HG02840 (cell line): ENCODE results near the gene GPD1L.
A peak's percentile ranks its signal among the peaks of the same experiment; 100 is the strongest.

Source experiments
- ATAC-seq: cut with Tn5 transposase; IDR thresholded peaks from one replicate; pipeline ENCODE4 v1.9.1; 2021; ENCODE audit warnings: mild to moderate bottlenecking, moderate library complexity, moderate number of reproducible peaks; ENCODE audit not compliant: unreplicated experiment, low FRiP score

Gene GPD1L

DNA sequence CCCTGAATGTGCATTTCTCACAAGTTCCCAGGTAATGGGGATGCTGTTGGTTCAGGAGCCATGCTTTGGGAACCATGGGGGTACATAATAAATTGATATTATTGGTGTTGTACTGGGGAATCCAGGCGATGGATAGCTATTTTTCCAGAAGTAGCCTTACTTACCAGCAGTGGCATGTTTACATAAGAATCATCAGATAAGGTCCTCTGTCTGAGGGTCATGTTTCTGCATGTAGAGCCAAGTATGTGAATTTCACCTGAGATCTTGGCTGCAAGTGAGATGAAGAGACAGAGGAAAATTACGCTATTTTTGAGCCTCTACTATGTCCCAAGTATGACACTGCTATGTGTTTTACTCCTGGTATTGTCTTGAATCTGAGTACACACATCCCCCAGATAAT is 26.3 kb downstream of the GPD1L start:
- ATAC-seq = no peak

DNA sequence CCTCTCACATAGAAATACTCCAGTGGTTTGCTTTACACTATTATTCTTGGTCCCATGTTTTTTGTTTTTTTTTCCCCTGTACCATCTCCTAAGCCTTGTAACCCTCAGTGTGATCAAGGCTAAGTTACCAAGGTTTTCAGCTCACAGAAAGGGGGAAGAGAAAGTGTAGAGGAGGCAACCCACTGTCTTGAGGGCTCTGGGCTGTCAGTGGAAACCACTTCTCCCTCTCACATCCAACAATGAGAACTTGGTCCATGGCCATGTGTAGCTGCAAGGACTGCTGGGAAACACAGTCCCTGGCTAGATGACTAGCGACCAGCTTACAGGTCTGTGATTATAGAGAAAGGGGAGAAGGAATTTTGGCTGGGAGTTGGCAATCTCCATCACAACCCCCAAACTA is 30.3 kb downstream of the GPD1L start:
- ATAC-seq = no peak

DNA sequence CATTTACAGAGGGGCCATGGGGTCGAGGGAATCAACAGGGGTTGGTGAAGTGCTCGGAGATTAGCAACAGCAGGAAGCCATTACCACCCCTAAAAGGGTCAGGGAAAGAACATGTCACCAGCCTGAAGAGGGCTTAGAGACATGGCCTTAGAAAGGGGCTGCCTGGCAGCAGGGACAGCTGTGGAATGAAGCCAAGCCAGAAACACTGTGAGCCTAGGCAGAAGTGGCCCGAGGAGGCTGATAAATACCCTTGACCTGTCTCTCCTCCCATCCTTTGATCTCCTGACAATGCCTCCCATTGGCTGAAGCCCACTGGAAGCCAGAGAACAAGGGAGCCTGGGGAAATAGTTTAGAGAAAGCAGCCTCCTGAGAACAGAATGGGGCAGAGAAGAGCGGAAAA is 31.4 kb downstream of the GPD1L start:
- no peak for ATAC-seq

DNA sequence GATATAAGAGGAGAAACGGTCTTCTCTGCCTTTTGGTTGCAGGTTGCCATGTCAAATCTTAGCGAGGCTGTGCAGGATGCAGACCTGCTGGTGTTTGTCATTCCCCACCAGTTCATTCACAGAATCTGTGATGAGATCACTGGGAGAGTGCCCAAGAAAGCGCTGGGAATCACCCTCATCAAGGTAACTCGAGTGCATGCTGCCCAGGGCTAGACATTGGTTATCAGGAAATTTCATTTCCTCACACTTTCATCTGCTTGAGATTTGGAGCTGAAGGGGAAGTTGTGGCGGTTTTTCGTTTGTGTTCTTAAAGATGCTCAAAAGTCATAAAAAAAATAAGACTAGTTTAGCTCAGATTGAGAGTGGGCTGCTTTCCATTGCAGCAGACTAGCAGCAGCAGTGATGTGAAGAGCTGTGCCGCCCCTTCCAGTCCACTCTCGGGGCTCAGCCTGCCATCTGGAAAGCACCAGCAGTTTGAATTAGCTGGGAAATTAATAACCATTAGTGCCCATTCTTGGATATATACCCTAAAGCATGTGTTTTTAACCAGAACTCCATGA is 32.2 kb downstream of the GPD1L start:
- no peak for ATAC-seq

DNA sequence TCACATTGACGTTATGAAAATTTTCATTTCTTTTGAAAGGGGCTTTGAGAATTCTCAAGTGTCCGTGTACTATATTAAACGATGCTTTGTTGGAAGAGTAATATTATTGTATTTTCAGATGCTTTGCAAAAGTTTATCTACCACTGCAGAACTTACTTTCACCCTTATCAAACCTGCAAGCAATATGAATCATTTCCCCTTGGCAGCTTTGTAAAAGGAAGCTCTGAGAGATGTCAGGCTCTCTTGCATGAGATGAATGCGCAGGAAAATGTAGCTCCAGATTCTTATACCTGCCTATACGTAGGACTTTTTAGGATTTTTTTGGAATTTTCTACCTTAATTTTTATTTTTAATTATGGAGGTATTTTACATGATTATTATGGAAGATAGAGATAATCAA is 34.5 kb downstream of the GPD1L start:
- no peak for ATAC-seq

DNA sequence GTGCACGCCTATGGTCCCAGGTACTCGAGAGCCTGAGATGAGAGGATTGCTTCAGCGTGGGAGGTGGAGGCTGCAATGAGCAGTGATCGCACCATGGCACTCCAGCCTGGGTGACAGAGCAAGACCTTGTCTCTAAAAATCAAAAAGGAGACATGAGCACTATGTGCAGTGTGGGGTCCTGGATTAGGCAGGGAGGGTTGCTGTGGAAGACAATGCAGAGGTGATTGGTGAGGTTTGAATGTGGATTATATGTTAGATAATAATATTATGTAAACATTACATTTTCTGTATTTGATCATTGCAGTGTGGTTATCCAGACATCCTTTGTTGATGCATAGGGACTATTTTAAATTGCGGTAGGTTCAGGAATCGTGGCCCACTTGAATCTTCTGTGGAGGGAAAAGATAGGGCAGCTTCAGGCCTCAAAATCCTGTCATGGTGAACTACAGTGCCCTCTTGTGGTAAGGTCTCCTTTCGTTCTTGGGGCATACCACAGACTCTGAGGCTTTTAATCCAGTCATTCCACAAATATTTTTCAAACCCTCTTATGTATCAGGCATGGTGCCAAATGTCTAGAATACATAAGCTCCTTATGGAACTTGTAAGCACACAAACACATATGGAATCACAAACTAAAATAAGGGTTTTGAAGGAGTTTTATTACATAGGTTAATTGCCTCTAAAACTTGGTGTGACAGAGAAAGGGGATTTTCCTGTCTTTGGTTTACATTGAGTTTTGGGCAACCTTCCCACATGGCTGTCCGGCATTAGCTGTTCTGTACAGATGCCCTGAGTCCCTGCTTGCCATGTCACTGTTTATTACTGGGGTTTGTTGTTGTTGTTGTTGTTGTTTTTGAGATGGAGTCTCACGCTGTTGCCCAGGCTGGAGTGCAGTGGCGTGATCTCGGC is 37.7 kb downstream of the GPD1L start:
- peak; percentile 64 for ATAC-seq

DNA sequence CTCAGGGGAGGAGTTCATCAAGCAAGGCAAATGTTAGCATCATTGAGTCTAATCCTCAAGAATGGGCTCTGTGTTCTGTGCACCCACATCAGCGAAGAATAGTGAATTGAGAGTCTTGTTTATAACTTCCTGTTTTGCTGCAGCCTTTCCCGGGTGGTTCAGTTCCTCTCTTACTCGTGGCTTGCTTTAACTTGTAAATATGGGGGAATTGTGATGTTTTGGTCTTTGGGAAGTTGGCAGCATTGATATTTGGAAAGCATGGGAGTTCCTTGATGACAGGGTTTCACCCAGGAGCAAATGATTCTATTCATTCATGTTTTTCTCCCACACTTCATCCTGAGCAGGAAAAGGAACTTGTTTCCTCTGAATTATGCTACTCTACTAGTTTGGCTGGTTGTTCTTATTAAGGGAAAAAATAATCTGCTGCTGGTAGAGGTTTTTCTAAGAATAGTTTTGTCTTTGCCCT is 40.4 kb downstream of the GPD1L start:
- ATAC-seq = no peak

DNA sequence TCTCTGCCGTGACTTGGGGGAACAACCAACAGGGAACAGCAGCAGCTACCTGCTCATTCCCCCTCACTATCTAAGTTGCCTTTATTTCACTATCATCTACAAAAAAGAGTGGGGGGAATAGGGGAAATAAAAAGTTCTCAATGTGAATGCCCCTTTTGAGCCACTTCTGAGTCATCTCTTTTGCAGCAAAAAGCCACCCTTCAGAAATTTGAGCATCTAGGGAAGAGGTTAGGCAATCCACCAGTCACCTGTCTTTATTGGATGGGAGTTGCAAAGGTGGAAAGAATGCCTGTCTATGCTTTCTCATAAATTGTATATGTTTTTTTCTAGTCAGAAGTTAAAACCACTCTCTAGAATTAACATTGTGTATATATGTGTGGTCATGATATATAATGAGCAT is 41.1 kb downstream of the GPD1L start:
- no peak for ATAC-seq

DNA sequence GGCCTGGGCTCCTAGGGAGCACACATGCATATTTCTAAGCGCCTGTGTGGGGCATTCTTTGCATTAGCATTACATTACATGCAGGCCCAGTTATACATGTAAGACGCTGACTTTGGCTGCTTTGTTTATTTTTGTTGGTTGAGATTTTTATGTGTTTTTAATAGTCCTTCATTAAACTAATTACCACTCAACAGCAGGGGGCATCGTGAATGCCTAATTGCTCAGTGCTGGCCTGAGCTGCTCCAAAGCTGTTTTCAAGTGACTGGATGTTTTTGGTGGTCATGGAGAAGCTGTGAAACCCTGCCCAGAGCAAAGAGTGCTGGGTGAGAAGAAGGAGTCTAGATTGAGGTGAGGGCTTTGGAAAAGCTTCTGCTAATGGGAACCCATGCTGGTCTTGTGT is 41.5 kb downstream of the GPD1L start:
- ATAC-seq = no peak

DNA sequence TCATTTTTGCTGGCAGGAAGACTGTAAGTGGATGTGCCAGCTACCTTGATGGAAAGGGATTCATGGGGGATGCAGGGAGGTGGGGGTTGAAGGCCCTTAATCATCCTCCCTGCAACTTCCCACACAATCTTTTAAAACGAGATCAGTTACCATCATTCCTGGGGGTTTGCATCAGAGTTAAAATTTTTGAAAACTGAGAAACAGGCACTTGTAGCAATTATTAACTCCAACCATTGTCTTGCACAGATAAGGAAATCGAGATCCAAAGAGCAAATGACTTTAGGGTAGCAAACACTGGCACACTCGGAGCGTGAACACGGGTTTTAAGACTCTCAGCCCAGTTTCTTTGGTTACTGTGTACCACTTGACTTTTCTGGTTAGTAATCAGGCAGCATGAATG is 41.9 kb downstream of the GPD1L start:
- no peak for ATAC-seq

DNA sequence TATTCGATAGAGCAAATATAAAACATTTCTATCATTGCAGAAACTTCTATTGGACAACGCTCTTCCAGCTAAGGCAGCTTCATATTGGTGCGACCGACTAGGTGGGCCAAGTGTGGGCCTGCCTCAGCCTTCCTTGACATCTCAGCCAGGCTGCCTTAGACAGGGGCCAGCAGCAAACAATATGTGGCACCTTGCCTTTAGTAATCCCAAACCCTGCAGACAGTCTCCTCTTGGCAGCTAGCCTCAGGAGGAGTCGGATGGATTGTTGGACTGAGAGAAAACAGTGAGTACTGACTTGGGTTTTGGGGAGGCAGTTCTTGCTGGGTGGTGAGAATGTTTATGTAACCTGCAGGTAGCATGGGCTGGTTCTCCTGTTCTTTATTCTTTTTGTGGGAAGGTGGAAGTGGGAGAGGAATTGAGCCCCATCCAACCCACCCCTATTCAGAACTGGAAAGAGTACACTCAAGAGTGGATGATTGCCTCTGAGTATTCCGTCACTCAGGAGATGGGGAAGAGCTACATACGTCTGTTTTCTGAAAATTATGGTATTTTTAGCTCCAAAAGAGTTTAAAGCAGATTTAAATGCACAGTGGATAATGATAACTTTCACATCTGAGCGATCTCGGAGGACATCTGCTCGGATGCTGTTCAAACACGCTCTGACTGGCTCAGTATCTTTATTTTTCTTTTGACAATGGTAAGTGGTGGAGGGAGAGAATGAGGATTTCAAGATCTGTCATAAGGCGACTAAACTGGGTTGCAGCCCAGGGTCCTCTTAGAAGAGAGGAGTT is 47.2 kb downstream of the GPD1L start:
- ATAC-seq = no peak

DNA sequence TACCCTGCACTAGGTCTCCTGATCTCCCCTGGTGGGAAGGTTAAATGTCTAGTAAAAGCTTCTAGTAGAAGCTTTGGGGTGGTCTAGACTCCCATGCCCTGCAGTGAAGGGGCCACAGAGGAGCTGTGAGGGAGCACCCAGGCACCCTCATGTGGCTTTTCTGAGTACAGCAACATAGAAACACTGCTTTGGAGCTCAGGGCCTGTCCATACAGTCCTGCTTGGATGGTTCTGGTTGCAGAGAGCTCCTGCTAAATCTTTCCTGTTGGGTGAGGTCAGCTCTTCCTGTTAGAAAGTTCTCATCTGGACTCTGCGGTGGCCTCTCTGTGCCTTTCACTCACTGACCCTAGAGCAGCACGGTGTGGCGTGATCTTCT is 47.8 kb downstream of the GPD1L start:
- ATAC-seq = no peak

DNA sequence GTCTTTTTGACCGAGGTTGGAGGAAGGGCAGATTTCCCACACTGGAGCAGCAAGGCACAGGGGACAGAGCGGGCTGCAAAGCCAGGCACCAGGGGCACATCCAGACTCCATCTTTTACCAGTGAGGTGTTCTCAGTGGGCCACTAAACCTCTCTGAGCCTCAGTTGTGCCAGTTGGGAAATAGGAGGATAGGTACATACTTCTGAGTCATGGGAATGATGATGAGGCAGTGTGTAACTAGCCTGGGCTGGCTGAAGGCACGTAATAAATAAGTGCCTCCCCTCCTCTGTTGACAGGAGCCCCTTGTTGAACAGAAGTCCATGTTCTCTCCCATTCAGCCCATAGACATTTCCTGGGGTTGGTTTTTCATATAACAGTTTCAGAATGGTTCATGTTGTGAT is 48.7 kb downstream of the GPD1L start:
- ATAC-seq = no peak

DNA sequence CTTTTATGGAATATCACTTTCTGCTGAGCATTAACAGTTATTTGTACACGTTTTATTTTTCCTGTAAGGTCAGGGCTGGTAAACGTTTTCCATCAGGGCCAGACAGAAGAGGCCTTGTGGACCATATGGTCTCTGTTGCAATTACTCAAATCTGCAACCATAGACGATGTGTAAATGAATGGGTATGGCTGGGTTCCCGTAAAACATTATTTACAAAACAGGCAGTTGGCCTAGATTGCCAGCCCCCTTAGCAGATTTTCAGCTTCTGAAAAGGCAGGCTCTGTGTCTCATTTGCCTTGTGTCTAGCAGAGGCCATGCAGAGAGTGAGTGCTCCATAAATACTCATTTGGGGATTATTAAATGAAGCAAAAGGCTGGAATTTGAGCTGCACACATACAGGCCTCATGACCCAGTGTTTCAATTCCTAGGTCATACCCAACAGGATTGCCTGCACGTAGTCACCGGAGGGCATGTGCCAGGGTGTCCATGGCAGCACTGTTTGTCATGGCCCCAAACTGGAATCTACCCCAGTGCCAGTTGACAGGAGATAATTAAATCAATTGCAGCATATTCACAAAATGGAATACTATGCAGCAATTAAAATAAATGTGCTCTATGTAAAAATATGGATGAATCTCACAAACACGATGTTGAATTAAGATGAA is 51.3 kb downstream of the GPD1L start:
- no peak for ATAC-seq

DNA sequence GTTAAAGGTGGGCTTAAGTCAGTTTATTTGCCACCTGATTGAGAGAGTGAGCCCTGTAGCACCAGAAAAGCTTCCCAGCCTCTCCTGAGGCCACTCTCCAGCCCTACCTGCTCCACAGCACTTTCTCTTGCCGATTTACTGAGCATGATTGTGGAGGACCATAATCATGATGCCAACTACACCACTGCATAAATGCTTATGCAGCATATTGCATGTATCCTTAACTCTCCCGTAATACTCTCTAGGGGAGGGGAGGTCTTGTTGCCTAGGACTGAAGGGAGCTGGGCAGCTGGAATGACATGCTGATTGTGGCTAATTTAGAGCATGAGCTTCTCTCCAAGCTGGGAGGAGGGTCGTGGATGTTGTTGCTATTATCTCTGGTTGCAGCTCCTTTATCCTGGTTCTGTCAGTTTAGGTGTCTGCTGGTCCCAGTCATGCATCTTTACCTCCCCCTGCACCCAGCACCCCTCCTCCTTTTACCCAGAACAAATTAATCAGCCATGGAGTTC is 54.3 kb downstream of the GPD1L start:
- ATAC-seq = no peak

DNA sequence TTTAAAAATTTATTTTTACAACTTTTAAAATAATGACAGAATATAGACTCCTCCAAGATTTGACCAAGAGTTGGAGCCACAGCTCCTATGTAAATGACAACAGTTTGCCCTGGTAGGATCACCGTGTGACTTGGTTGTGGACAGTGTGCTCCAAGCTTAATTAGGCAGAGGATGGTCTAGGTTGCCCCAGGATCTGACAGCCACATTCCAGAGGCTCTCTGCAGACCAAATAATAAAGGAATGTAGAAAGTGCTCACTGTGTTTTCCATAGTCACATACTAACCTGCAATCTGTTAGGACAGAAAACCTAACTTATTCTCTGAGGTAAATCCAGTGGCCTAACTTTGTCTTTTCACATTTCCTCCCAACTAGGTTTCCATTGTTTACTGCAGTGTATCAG is 59.0 kb downstream of the GPD1L start:
- ATAC-seq = no peak

DNA sequence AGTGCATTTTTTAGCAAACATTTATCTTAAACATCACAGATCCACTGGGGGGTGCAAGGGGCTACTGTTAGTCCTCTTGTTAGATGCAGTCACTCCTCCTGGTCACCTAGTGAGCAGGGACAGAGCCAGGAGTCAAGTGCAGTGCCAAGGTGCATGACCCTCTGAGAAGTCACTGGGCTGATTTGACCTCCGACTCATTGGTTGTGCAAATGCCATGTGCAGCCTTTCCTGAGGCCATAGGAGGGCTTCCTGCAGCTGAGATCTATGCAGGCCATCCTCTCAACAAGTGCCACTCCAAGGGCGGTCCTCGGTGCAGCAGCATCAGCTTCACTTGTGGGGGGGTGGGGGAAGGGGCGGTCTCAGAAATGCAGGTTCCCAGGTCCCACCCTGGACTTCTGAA is 60.2 kb downstream of the GPD1L start:
- no peak for ATAC-seq

DNA sequence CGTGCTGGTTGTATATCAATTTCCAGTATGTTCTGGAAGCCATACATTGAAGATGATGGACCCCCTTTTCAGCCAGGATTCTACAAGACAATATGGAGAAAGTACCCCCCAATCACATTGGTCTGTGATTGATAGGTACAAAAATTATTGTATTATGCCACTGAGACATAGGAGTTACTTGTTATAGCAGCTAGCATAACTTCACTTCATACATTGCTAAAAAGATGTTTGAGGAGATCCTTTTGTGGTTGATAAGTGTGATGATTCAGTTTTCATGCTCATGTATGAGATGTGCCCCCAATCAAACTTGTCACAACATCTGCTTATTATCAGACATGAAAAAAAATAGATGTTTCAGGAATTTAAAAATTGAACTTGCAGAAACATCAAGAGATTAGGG is 66.0 kb downstream of the GPD1L start:
- no peak for ATAC-seq

DNA sequence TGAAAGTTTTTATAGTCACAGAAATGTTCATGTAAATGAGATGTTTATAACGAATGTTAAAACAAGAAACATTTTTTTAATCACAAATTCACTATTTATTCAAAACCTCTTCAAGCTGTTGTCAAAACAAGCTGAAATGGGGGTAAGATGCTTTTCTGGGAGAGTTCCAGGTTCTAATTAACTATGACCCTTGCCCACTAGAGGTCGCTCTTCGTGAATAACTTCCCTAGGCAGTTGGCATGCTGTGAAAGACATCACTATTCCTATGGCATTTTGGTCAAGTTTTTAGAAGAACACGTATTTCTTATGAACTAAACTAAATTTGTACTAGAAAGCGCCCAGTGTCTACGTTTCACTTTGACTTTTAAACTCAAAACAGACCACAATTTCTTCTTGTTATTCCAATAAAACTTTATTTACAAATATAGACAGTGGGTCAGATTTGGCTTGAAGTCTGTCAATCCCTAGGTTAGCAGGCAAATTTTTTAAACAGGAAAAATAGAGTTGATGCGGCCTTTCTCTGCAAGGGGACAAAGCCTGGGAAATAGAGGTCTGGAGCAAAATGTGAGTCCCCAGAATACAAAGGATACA is 69.3 kb downstream of the GPD1L start:
- ATAC-seq = no peak

DNA sequence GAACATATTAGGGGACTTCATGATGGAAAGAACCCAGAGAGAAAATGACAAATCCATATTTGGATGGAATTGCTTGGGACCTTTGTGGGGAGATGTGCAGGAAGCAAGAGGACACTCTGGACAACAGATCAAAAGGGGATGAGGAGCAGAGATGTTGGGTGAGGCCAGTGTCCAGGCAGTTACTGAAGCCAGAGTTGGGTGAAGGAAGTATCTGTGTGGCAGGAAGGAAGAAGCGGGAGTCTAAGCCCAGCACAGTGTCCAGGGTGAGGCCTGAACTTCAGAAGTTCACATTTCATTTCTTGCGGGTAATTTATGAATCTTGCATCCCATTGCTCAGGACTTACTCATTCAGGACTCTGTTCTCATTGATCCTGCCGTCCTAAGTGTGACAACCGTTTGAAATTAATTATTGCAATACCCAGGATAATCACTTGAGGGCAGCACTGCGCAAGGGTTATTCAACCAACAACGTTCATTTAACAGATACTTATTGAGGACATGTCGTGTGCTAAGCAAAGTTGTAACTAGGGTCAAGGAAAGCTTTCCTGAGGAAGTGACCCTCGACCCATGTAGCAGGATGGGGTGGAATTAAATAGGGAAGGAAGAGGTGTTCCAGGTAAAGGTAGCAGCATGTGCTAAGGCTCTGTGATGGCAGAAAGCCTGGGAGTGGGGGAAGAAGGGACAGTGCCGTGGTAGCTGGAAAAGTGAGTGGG is 70.7 kb downstream of the GPD1L start:
- no peak for ATAC-seq
